ENCODE measurements around the gene SDK1. TPM values are rescaled to one million over a fixed set of nuclear protein-coding genes. Genes with fewer than 3 reads are reported as not detected.

Gene SDK1
- total RNA-seq, 4 donors from 2014 or later, result 1.2 to 1.8 (median 1.5) TPM

DNA sequence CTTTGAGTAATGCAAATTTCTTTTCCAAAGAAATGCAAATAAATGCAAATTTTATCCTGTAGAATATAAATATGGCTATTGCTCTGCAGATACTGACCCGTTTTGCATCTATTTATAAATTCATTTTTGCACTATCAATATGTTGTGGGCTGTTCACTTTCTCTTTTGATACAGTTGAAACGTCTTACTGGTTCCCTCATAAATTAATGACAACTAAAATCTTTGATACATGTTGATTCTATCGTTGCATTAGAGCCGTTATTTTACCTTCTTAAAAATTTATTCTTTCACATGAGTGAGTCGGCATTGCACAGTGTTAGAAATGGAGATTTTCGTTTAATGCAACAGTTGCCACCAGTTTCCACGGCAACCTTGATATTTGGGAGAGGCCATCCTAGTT, 691.8 kb downstream of the SDK1 start:
- H3K27me3 ChIP-seq, result no peaks in the 10 kb centered on the region
- in situ Hi-C loops (cut with MboI; ENCODE audit: low sequenced_read_pairs in 4 of 4), result no loop called here
- DNase-seq, result no peak

DNA sequence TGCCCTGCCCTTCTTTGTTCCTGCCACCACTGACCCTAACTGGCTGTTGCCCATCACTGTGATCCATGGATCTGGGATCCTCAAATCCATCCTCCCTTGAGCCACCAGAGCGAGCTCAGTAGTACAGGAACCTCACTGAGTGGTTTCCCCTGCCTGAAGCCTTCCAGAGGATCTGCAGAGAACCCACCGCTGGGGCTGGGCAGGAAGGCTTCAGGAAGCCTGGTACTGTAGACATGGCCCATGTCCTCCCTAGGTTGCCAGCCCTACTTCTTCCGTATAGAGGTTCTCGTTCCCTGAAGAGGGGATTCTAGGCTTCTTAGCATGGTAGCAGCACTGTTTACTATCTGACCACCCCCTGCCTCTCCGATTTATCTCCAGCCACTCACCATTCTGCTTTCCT, 693.7 kb downstream of the SDK1 start:
- intact Hi-C loops (cut with DNase I; ENCODE audit: low total_unique reads) (no loop called here), in situ Hi-C loops (cut with MboI; ENCODE audit: low sequenced_read_pairs in 4 of 4) (no loop called here)
- H3K4me1 ChIP-seq, result peaks cover 0 to 7% of the 10 kb centered on the region in 2 donors
- TF ChIP-seq POLR2A (IDR thresholded peaks at IDR 0.05), result no peak
- no peak for TF ChIP-seq CTCF (IDR thresholded peaks at IDR 0.05 in 4 of 5, conservative IDR thresholded peaks at IDR 0.05 in 1 of 5)
- no peaks in the 10 kb centered on the region for H3K27me3 ChIP-seq
- ATAC-seq, result no peak
- no peak overlapping the region for H3K4me3 ChIP-seq
- DNase-seq, result no peak
- H3K27ac ChIP-seq, result no peak overlapping the region
- H3K36me3 ChIP-seq, result no peaks in the 10 kb centered on the region
- H3K9me3 ChIP-seq, result no peaks in the 10 kb centered on the region

More for the DNA sequence above, 691.8 kb downstream of the SDK1 start:
- TF ChIP-seq CTCF (IDR thresholded peaks at IDR 0.05 in 4 of 5, conservative IDR thresholded peaks at IDR 0.05 in 1 of 5), result no peak
- no peak for TF ChIP-seq POLR2A (IDR thresholded peaks at IDR 0.05)
- Histone ChIP-seq H3K4me1 (peaks cover 0 to 7% of the 10 kb centered on the region in 2 donors), H3K36me3 (no peaks in the 10 kb centered on the region), H3K9me3 (no peaks in the 10 kb centered on the region), H3K4me3 (no peak overlapping the region), H3K27ac (no peak overlapping the region)
- ATAC-seq, result no peak
- intact Hi-C loops (cut with DNase I; ENCODE audit: low total_unique reads), result no loop called here

GRCh38 chr7:3995187-3995586, 694.1 kb downstream of the SDK1 start:
- intact Hi-C loops (cut with DNase I; ENCODE audit: low total_unique reads), result no loop called here

DNA sequence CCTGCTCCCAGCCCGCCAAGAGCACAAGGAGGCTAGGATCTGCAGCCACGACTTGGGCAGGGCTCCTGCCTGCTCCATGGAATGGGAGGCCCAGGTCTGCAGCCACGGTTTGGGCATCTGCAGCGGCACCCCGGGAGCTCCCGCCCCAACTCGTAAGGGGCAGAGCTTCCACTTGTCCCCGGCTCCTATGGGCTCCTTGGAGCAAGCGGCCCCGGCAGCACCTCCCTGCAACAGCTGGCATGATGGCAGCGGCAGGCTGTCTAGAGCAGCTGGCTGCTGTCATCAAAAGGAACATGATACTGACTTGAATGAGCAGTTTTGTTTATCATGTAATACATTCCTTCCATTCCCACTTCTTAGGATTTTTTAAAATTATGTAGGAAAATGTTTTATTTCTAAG, 697.0 kb downstream of the SDK1 start:
- DNase-seq (no peak), ATAC-seq (no peak)
- Histone ChIP-seq H3K27ac (no peak overlapping the region), H3K4me1 (no peaks in the 10 kb centered on the region), H3K4me3 (no peak overlapping the region), H3K27me3 (no peaks in the 10 kb centered on the region), H3K9me3 (no peaks in the 10 kb centered on the region), H3K36me3 (no peaks in the 10 kb centered on the region)
- intact Hi-C loops (cut with DNase I; ENCODE audit: low total_unique reads), result no loop called here
- TF ChIP-seq CTCF (IDR thresholded peaks at IDR 0.05 in 4 of 5, conservative IDR thresholded peaks at IDR 0.05 in 1 of 5) (no peak), POLR2A (IDR thresholded peaks at IDR 0.05) (no peak)
- in situ Hi-C loops (cut with MboI; ENCODE audit: low sequenced_read_pairs in 4 of 4), result no loop called here

More at GRCh38 chr7:3995187-3995586, 694.1 kb downstream of the SDK1 start:
- Histone ChIP-seq H3K27me3 (no peaks in the 10 kb centered on the region), H3K27ac (no peak overlapping the region), H3K4me3 (no peak overlapping the region), H3K9me3 (no peaks in the 10 kb centered on the region), H3K36me3 (no peaks in the 10 kb centered on the region), H3K4me1 (peaks cover 0 to 7% of the 10 kb centered on the region in 2 donors)
- in situ Hi-C loops (cut with MboI; ENCODE audit: low sequenced_read_pairs in 4 of 4), result no loop called here
- no peak for ATAC-seq
- no peak for DNase-seq
- TF ChIP-seq CTCF (IDR thresholded peaks at IDR 0.05 in 4 of 5, conservative IDR thresholded peaks at IDR 0.05 in 1 of 5) (no peak), POLR2A (IDR thresholded peaks at IDR 0.05) (no peak)

DNA sequence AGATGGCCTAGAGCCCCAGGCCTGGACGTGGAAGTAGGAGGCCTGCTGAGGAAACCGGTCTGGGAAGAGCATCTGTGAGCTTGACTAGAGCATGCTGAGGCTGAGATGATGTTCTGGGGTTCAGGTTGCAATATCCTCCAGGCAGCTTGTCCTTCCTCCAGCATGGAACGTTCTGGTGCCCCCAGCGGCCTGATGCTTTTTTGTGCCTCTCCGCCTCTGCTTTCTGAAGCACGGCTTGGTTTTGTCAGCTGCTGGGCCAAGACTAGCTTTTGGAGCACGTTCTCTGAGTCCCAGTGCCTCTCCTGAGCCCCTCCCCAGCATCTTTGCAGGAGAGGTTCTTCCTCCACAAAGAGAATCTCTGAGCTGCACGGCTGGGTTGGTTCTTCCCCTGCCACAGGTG, 699.1 kb downstream of the SDK1 start:
- H3K4me1 ChIP-seq, result no peaks in the 10 kb centered on the region
- in situ Hi-C loops (cut with MboI; ENCODE audit: low sequenced_read_pairs in 4 of 4) (no loop called here), intact Hi-C loops (cut with DNase I; ENCODE audit: low total_unique reads) (no loop called here)
- H3K27ac ChIP-seq, result no peak overlapping the region
- DNase-seq (no peak), ATAC-seq (no peak)
- no peak for TF ChIP-seq CTCF (IDR thresholded peaks at IDR 0.05 in 4 of 5, conservative IDR thresholded peaks at IDR 0.05 in 1 of 5)
- no peak overlapping the region for H3K4me3 ChIP-seq
- H3K27me3 ChIP-seq, result no peaks in the 10 kb centered on the region
- no peaks in the 10 kb centered on the region for H3K36me3 ChIP-seq
- H3K9me3 ChIP-seq, result no peaks in the 10 kb centered on the region
